ENCODE measurements around the gene PRR36.

The PRR36 gene

DNA sequence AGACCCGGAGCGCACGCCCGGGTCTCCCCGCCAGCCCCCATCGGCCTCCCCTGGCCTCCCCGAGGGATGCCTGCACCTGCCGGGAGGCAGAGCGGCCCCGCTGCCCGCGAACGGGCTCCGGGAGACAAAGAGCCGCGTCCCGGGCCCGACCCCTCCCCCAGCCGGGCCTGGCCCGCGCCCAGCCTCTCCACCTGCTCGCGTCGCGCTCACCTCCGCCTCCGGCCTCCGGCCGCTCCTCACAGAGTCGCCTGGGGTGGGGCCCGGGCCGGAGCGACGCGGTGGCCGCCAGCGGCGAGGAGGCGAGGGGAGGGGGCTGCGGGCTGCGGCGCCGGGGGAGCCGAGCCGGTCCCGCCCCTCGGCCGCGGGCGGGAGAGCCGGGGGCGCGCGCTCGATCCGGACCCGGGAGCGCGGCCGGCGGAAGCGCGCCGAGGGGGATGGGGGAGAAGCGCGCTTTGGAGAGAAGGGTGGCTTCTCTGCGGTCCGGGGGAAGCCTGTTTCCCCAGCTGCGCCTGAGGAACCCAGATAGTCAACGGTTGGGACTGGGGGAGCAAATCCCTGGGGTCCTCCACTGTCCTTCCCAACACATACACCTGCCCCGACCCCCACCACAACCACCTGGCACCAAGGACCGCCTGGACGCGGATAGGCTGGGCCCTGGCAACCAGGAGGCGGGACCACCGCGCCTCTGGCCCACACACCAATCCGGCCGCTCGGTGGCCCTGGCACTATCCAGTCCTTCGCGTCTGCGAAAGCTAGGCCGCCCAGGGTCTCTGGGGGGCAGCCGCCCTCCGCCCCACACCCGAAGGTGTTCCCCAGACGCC, at the start of gene PRR36:
Gene PRR36, minus strand, starts transcription at position 315 of the 821 bp plus-strand sequence. CDS start 701 bp downstream, outside the sequence.
- DNase-seq (ENCODE audit: low read depth), result no peak
- no peak within 1 kb of the TSS for H3K4me3 ChIP-seq (ENCODE audit: low read depth, low read length)
- TF ChIP-seq, protein P1, sequence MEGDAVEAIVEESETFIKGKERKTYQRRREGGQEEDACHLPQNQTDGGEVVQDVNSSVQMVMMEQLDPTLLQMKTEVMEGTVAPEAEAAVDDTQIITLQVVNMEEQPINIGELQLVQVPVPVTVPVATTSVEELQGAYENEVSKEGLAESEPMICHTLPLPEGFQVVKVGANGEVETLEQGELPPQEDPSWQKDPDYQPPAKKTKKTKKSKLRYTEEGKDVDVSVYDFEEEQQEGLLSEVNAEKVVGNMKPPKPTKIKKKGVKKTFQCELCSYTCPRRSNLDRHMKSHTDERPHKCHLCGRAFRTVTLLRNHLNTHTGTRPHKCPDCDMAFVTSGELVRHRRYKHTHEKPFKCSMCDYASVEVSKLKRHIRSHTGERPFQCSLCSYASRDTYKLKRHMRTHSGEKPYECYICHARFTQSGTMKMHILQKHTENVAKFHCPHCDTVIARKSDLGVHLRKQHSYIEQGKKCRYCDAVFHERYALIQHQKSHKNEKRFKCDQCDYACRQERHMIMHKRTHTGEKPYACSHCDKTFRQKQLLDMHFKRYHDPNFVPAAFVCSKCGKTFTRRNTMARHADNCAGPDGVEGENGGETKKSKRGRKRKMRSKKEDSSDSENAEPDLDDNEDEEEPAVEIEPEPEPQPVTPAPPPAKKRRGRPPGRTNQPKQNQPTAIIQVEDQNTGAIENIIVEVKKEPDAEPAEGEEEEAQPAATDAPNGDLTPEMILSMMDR (IDR thresholded peaks at IDR 0.05; ENCODE audit: insufficient read depth, low read depth, low read length, missing control alignments), result no peak

DNA sequence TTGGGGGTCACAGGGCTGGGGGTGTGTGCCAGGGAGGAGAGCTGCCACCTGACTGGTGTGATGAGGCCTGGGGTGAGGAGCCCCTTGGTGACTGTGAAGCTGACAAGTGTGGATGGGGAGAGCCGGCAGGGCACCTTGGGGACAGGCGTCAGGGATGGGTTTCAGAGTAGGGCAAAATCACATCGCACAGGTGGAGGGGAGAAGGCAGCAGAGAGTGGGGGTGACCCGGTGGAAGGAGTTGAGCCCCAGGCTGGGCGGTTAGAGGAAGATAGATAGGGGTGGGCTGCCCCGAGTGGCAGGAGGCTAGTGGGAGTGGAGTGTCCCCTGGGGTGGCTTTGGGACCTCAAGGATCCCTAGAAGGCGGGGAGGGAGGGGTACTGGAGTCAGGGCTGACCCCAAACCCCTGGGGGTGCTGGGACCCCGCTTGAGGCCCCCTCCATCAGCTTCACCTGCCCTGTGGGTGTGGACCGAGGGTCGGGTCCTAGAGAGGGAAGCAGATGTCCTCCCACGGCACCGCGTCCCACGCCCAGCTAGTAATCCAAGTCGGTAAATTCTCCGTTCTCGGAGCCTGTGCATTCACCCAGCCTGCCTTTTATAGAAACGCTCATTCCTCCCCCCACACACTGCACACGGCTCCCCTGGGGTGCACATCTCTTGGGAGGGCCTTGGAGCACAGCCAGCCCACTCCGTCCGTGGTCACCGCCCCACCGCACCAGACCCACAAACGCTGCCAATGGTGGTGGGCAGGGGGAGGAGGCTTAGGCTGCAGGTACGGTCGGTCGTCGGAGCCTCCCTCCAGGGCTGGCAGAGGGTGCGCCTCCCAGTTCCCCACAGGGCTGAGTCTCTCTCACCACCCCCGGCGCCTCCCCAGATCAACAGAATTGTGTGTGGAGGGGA, 49.4 kb upstream of the PRR36 start:
- DNase-seq (ENCODE audit: low read depth), result no peak
- no peak overlapping the region for H3K4me3 ChIP-seq (ENCODE audit: low read depth, low read length)
- TF ChIP-seq, protein P1 (IDR thresholded peaks at IDR 0.05; ENCODE audit: insufficient read depth, low read depth, low read length, missing control alignments), result no peak

DNA sequence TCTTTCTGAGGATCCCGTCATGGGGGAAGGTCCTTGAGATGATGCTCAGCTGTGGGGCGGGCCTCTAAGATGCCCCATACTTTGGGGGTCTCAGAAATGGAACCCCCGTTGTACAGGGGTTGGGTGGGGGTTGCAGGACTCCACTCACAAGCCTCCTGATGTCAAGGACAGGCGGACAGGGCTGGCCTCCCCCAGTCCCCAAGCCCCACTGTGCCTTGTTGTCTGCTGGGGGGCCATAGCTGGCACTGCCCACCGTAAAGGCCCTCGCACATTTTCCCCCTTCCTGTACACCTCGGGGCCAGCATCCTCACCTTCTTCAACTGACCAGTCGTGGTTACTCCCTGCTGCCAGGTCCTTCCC, 48.6 kb upstream of the PRR36 start:
- H3K4me3 ChIP-seq (ENCODE audit: low read depth, low read length), result no peak overlapping the region
- TF ChIP-seq, protein P1 (IDR thresholded peaks at IDR 0.05; ENCODE audit: insufficient read depth, low read depth, low read length, missing control alignments), result no peak

DNA sequence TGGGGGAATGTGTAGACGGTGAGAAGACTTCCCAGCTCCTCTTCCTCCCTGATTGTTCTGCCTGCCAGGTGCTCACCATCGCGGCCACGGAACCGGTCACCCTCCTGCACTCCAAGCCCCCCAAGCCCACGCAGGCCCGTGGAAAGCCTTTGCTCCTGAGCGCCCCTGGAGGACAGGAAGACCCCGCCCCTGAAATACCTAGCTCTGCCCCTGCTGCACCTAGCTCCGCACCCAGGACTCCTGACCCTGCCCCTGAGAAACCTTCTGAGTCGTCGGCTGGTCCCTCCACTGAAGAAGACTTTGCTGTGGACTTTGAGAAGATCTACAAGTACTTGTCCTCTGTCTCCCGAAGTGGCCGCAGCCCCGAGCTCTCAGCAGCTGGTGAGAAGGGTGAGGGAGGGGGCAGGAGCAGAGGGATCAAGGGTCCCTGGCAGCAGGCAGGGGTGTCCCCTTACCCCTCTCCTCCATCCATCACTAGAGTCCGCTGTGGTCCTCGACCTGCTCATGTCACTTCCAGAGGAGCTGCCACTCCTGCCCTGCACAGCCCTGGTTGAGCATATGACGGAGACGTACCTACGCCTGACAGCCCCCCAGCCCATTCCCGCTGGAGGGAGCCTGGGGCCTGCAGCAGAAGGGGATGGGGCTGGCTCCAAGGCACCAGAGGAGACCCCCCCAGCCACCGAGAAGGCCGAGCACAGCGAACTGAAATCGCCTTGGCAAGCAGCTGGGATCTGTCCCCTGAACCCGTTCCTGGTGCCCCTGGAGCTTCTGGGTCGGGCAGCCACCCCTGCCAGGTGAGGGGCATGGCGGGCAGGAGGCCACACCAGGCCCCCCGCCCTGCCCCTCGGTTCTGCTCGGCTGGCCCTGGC, 48.0 kb upstream of the PRR36 start:
- no peak overlapping the region for H3K4me3 ChIP-seq (ENCODE audit: low read depth, low read length)
- DNase-seq (ENCODE audit: low read depth), result no peak
- TF ChIP-seq, protein P1 (IDR thresholded peaks at IDR 0.05; ENCODE audit: insufficient read depth, low read depth, low read length, missing control alignments), result no peak

More for the DNA sequence above, 48.6 kb upstream of the PRR36 start:
- no peak for DNase-seq (ENCODE audit: low read depth)

DNA sequence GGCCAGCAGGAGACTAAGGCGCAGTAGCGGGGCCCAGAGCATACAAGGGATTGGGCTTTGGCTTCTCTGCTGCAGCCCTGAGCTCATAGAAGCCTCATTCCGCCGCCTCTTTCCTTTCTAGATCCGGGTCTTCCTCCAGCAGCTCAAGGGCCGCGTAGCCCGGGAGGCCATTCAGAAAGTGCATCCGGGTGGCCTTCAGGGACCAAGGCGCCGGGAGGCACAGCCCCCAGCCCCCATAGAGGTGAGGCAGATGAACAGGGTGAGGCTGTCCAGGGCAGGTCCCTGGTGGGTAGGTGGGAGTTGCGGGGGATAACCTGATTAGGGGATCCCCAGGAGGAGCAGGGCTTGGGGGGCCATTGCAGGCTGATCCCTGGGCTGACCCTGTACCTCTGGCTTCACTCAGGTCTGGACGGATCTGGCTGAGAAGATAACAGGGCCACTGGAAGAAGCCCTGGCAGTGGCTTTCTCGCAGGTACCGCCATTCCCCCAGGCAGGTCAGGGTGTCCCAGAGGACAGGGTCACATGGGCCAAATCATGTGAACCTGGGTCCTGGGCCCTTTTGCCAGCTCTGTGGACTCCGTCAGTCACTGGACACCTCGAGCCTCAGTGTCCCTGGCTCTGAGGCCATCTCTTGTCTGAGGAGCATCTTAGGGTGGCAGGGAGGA, 47.2 kb upstream of the PRR36 start:
- H3K4me3 ChIP-seq (ENCODE audit: low read depth, low read length), result peak overlapping the region; percentile 53
- TF ChIP-seq, protein P1 (IDR thresholded peaks at IDR 0.05; ENCODE audit: insufficient read depth, low read depth, low read length, missing control alignments), result no peak
- DNase-seq (ENCODE audit: low read depth), result no peak

Measured in GM12865 (cell line).